IPS-15b (cell line): ENCODE measurements around the gene LIPK.

Experiments used
- H3K27me3 ChIP-seq: one replicate; pipeline ENCODE4 v1.6.1; 2013; ENCODE audit warnings: low read length; ENCODE audit not compliant: control insufficient read depth, insufficient read depth
- H3K36me3 ChIP-seq: one replicate; pipeline ENCODE4 v1.6.1; 2013; ENCODE audit warnings: low read length; ENCODE audit not compliant: control insufficient read depth, insufficient read depth
- H3K4me1 ChIP-seq: one replicate; pipeline ENCODE4 v1.6.1; 2013; ENCODE audit warnings: mild to moderate bottlenecking, low read length; ENCODE audit not compliant: control insufficient read depth, insufficient read depth
- H3K4me3 ChIP-seq: one replicate; pipeline ENCODE4 v1.5.1; 2013; ENCODE audit warnings: low read depth, low read length
- H3K9ac ChIP-seq: one replicate; pipeline ENCODE4 v1.6.1; 2013; ENCODE audit warnings: low read depth, mild to moderate bottlenecking, low read length
- H3K9me3 ChIP-seq: one replicate; pipeline ENCODE4 v1.6.1; 2013; ENCODE audit warnings: mild to moderate bottlenecking, low read length; ENCODE audit not compliant: control insufficient read depth, insufficient read depth

Gene LIPK

GRCh38 chr10:88791924-88792323 is 85.9 kb downstream of the LIPK start:
- H3K9ac ChIP-seq, result no peak overlapping the region
- H3K4me1 ChIP-seq, result no peaks in the 10 kb centered on the region
- no peaks in the 10 kb centered on the region for H3K9me3 ChIP-seq
- H3K36me3 ChIP-seq, result no peaks in the 10 kb centered on the region
- no peaks in the 10 kb centered on the region for H3K27me3 ChIP-seq
- no peak overlapping the region for H3K4me3 ChIP-seq

GRCh38 chr10:88792661-88793060 is 86.6 kb downstream of the LIPK start:
- Histone ChIP-seq H3K36me3 (no peaks in the 10 kb centered on the region), H3K4me3 (no peak overlapping the region), H3K27me3 (no peaks in the 10 kb centered on the region), H3K9ac (no peak overlapping the region), H3K9me3 (no peaks in the 10 kb centered on the region), H3K4me1 (no peaks in the 10 kb centered on the region)

- Histone ChIP-seq H3K27me3 (no peaks in the 10 kb centered on the region), H3K4me1 (no peaks in the 10 kb centered on the region), H3K4me3 (no peak overlapping the region), H3K9me3 (no peaks in the 10 kb centered on the region), H3K9ac (no peak overlapping the region), H3K36me3 (no peaks in the 10 kb centered on the region)
Observed at GRCh38 chr10:88793712-88794299, 87.8 kb downstream of the LIPK start.

GRCh38 chr10:88794731-88795130 is 88.7 kb downstream of the LIPK start:
- Histone ChIP-seq H3K9me3 (no peaks in the 10 kb centered on the region), H3K27me3 (no peaks in the 10 kb centered on the region), H3K4me1 (no peaks in the 10 kb centered on the region), H3K36me3 (no peaks in the 10 kb centered on the region), H3K9ac (no peak overlapping the region), H3K4me3 (no peak overlapping the region)

GRCh38 chr10:88800152-88801125 is 94.4 kb downstream of the LIPK start:
- no peak overlapping the region for H3K4me3 ChIP-seq
- no peaks in the 10 kb centered on the region for H3K27me3 ChIP-seq
- no peak overlapping the region for H3K9ac ChIP-seq
- no peaks in the 10 kb centered on the region for H3K9me3 ChIP-seq
- H3K4me1 ChIP-seq, result peaks cover 6% of the 10 kb centered on the region
- no peaks in the 10 kb centered on the region for H3K36me3 ChIP-seq
